OCI-LY3 (cell line): ENCODE data around the gene PKP1.

ENCODE experiments used
- H2AFZ ChIP-seq: fragments of 200-600, 300-600 bp; shearing (Covaris generic); 2 replicates; pipeline ENCODE4 v1.6.0; 2014; ENCODE audit warnings: antibody characterized with exemption, low read depth, low read length
- H3K27ac ChIP-seq: fragments of 200-600, 300-600 bp; sonication (generic); 2 replicates; pipeline ENCODE4 v1.5.1; 2014; ENCODE audit warnings: mild to moderate bottlenecking, low read length, moderate library complexity, mixed read lengths
- H3K27me3 ChIP-seq: fragments of 200-600, 300-600 bp; sonication (generic); 2 replicates; pipeline ENCODE4 v1.6.1; 2014; ENCODE audit warnings: low read depth, low read length, mixed read lengths
- H3K36me3 ChIP-seq: fragments of 200-600, 300-600 bp; sonication (generic); replicated peaks from 2 replicates; pipeline ENCODE3; 2014; ENCODE audit warnings: low read depth, low read length, mixed read lengths
- H3K4me1 ChIP-seq: fragments of 300-600, 200-600 bp; sonication (generic); 2 replicates; pipeline ENCODE4 v1.6.1; 2014; ENCODE audit warnings: low read length, mixed read lengths
- H3K4me2 ChIP-seq: fragments of 200-600, 300-600 bp; sonication (generic); 2 replicates; pipeline ENCODE4 v1.6.1; 2014; ENCODE audit warnings: low read length, mixed read lengths
- H3K4me3 ChIP-seq: fragments of 300-600, 200-600 bp; sonication (generic); 2 replicates; pipeline ENCODE4 v1.5.1; 2014; ENCODE audit warnings: antibody characterized with exemption, mild to moderate bottlenecking, low read length, moderate library complexity
- H3K79me2 ChIP-seq: fragments of 300-600, 200-600 bp; shearing (Covaris generic); 2 replicates; pipeline ENCODE4 v1.6.1; 2014; ENCODE audit warnings: mild to moderate bottlenecking, low read length, mixed read lengths
- H3K9ac ChIP-seq: fragments of 300-600, 200-600 bp; shearing (Covaris generic); 2 replicates; pipeline ENCODE4 v1.6.0; 2014; ENCODE audit warnings: mild to moderate bottlenecking, low read length, moderate library complexity
- H3K9me3 ChIP-seq: fragments of 200-600, 300-600 bp; shearing (Covaris generic); 2 replicates; pipeline ENCODE4 v1.6.1; 2014; ENCODE audit warnings: low read length, mixed read lengths; ENCODE audit not compliant: insufficient read depth
- H4K20me1 ChIP-seq: fragments of 200-600, 300-600 bp; sonication (generic); 2 replicates; pipeline ENCODE4 v1.6.1; 2016; ENCODE audit warnings: low read length, mixed read lengths; ENCODE audit not compliant: insufficient read depth
- EZH2phosphoT487 ChIP-seq: fragments of 200-600 bp; shearing (Covaris generic); IDR thresholded peaks from 2 replicates; pipeline ENCODE4 v1.6.1; 2018; ENCODE audit warnings: antibody characterized with exemption, mixed run types, low read depth
- TF ChIP-seq, protein P1 (sequence below): fragments of 200-600, 300-600 bp; sonication (generic); IDR thresholded peaks from 2 replicates; pipeline ENCODE4 v1.5.1; 2014; ENCODE audit warnings: antibody characterized with exemption, low read length, low read depth

PKP1 gene

DNA sequence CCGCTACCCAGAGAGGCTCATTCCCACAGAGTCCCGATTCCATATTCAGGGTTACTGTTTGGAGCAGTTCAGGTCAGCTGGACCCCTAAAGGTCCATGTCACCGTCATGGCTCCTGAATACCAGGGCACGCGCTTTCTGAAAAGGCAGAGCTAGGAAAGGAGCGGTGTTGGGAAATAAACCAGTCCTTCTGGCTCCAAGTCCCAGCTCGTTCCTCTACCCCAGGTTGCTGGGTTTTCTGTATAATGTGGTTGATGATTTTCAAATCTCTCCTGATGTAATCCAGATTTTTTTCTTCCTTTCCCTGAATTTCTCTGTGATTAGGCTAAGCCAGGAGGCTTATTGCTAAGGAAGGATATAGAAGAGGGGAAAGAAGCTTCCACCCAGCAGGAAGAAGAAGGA is 14.0 kb upstream of the PKP1 start:
- H2AFZ ChIP-seq: no peak overlapping the region
- H3K4me1 ChIP-seq: no peaks in the 10 kb centered on the region
- no peak for TF ChIP-seq EZH2phosphoT487
- TF ChIP-seq, protein P1, sequence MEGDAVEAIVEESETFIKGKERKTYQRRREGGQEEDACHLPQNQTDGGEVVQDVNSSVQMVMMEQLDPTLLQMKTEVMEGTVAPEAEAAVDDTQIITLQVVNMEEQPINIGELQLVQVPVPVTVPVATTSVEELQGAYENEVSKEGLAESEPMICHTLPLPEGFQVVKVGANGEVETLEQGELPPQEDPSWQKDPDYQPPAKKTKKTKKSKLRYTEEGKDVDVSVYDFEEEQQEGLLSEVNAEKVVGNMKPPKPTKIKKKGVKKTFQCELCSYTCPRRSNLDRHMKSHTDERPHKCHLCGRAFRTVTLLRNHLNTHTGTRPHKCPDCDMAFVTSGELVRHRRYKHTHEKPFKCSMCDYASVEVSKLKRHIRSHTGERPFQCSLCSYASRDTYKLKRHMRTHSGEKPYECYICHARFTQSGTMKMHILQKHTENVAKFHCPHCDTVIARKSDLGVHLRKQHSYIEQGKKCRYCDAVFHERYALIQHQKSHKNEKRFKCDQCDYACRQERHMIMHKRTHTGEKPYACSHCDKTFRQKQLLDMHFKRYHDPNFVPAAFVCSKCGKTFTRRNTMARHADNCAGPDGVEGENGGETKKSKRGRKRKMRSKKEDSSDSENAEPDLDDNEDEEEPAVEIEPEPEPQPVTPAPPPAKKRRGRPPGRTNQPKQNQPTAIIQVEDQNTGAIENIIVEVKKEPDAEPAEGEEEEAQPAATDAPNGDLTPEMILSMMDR: no peak
- H3K9me3 ChIP-seq: no peaks in the 10 kb centered on the region
- no peak overlapping the region for H3K9ac ChIP-seq
- no peak overlapping the region for H3K4me2 ChIP-seq
- no peaks in the 10 kb centered on the region for H4K20me1 ChIP-seq
- no peaks in the 10 kb centered on the region for H3K79me2 ChIP-seq
- H3K36me3 ChIP-seq: no peaks in the 10 kb centered on the region
- peaks cover 74% of the 10 kb centered on the region for H3K27me3 ChIP-seq
- no peak overlapping the region for H3K27ac ChIP-seq
- no peak overlapping the region for H3K4me3 ChIP-seq

DNA sequence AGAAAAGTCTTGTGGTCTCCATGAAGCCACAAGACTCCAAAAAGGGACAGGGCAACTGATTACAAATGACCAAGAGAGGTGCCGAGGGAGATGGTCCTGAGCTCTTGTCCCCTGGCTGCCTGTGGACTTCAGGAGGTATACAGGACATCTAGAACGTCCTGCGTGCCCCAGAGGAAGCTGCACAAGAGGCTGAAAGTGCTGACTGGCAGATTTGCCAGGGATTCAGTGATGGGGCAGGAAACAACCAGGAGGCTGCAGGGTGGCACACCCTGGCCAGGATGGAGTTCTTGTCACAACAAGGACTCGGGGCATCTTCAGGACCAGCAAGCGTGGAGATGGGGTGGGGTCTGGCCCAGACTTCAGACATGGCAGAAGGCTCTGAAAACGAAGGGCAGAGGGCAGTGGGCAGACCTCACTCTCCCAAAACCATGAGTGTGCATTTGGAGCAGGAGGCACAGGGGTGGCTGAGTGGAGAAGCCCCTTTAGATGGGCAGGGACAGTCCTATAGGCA is 13.4 kb upstream of the PKP1 start:
- Histone ChIP-seq H3K27me3 (peaks cover 67% of the 10 kb centered on the region), H2AFZ (no peak overlapping the region), H3K4me1 (no peaks in the 10 kb centered on the region), H3K27ac (no peak overlapping the region), H3K36me3 (no peaks in the 10 kb centered on the region), H4K20me1 (no peaks in the 10 kb centered on the region), H3K4me2 (no peak overlapping the region), H3K9ac (no peak overlapping the region), H3K4me3 (no peak overlapping the region), H3K79me2 (no peaks in the 10 kb centered on the region), H3K9me3 (no peaks in the 10 kb centered on the region)
- TF ChIP-seq, protein P1: no peak
- no peak for TF ChIP-seq EZH2phosphoT487

DNA sequence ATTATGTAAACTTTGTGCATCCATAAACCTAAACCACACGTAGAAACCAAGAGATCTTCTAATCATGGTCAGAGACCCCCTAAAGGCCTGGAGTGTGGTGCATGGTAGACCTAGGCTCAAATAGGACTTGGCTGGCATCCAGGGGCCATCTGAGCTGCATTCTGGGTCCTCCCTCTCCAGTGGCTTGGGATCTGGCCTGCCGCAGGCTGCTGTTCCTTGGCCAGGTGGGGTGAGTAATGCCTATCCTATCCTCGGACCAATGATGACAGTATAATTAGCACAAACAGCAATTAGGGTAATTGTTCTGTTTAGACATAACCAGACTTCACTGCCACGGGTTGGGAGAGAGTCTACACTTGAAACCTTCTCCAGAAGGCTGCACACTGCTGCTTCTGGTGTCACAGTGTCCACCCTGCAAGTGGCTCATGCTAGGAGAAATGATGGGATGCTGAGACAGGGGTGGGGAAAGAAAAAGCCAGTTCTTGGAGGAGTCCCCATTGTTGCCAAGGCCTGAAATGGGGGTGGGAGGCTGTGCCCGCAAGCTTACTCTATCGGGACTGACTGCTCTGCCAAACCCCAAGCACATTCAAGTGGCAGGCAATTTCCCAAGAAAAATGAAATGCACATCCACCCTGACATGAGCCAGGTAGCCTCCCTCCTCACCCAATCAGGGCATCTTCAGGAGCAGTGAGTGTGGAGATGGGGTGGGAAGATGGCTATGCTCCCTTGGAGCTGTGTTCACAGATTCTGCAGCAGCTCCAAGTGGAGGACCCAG is 12.5 kb upstream of the PKP1 start:
- no peak overlapping the region for H3K27ac ChIP-seq
- TF ChIP-seq, protein P1: no peak
- TF ChIP-seq EZH2phosphoT487: no peak
- peaks cover 58% of the 10 kb centered on the region for H3K27me3 ChIP-seq

DNA sequence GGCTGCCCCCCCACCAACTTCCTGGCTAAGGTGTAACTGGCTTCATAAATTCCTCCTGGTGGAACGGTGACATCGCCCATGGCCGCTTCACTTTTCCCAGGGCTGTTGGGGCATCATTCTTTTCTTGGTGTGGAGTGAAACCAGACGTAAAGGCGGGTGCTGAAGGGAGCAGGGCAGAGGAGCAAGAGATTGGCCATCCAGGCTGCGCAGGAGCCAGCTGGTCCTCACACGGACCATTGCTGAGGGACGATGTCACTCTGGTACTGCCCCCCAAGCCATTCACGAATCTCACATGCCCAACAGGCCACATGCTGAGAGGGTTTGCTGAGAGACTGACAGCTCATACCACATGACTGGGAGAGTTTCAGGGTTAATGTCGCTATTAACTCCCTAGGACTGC is 10.5 kb upstream of the PKP1 start:
- H3K9ac ChIP-seq: no peak overlapping the region
- no peak overlapping the region for H3K27ac ChIP-seq
- H3K4me2 ChIP-seq: no peak overlapping the region
- no peaks in the 10 kb centered on the region for H3K4me1 ChIP-seq
- no peaks in the 10 kb centered on the region for H3K36me3 ChIP-seq
- H4K20me1 ChIP-seq: no peaks in the 10 kb centered on the region
- H3K79me2 ChIP-seq: no peaks in the 10 kb centered on the region
- TF ChIP-seq, protein P1: no peak
- no peak for TF ChIP-seq EZH2phosphoT487
- no peaks in the 10 kb centered on the region for H3K9me3 ChIP-seq
- H3K4me3 ChIP-seq: no peak overlapping the region
- H2AFZ ChIP-seq: no peak overlapping the region
- peaks cover 45% of the 10 kb centered on the region for H3K27me3 ChIP-seq

More for the DNA sequence above, 12.5 kb upstream of the PKP1 start:
- Histone ChIP-seq H3K79me2 (no peaks in the 10 kb centered on the region), H2AFZ (no peak overlapping the region), H3K9ac (no peak overlapping the region), H4K20me1 (no peaks in the 10 kb centered on the region), H3K9me3 (no peaks in the 10 kb centered on the region), H3K4me3 (no peak overlapping the region), H3K36me3 (no peaks in the 10 kb centered on the region), H3K4me2 (no peak overlapping the region), H3K4me1 (no peaks in the 10 kb centered on the region)
